TTC549 (cell line): ENCODE measurements around the gene TTC8.
"Not testable (repeated sequence)": the region's sequence is repeated elsewhere in the genome, so short reads cannot be mapped to it uniquely, and the experiment has no call there.

Experiments
- FAIRE-seq: peaks from 2 replicates; lab custom pipeline; 2012; peaks lifted over from hg19 to GRCh38; lab: Jason Lieb, UNC

The TTC8 gene

DNA sequence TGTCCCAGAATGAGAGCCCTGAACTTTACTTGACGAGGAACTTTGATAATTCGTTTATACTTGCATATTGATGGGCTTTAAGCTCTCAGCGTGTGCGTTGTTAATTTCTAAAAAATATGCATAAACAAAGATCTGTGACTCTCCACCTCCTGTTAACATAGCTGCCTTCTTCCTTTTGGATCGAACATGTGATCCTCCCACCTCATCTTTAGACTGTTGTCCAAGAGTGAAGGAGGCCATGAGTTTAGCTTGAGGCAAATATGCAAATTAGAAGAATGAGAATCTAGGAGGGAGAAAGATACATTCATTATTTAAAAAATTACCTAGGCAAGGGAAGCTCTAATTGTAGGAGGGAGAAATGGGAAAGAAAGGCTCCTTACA is 617 bp downstream of the TTC8 start:
- no peak for FAIRE-seq

- FAIRE-seq, result no peak
These were observed 1.1 kb downstream of the TTC8 start for GRCh38 chr14:88825503-88825902.

DNA sequence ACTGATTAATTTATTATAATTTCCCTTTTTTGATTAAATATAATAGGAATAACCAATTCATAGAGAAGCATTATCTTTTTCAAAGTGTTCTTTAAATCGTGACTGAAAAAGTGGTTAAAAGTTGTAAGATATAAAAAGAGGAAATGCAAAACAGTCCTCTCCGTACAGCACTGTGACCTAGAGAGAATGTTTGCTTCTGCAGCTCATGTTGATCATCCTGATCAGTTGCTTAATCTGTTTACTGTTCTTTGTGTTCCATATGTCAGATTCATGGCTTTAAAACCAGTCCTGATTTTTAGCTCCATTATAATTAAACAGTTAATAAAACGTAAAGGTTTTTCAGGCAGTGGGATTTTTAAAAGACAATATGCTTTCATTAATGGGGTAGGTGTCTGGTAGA is 4.7 kb downstream of the TTC8 start:
- no peak for FAIRE-seq

GRCh38 chr14:88829685-88830302 is 5.3 kb downstream of the TTC8 start:
- FAIRE-seq, result no peak

DNA sequence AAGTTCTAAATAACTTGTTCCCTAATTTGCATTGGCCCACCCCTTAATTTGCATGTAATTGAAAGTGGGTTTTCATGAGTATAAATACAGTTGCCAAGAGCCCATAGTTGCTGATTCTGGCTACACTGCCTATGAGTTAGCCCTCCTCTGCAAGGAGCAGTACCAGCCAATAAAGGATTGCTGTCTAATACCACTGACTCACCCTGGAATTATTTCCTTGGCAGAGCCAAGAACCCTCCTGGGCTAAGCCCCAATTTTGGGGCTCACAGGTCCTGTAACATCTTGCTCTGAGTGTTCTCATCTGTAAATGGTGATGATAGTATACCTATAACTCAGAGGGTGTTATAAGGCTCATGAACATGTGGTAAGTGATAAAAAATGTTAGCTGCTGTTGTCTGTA is 6.8 kb downstream of the TTC8 start:
- FAIRE-seq, result no peak

- no peak for FAIRE-seq
These were observed 10.5 kb downstream of the TTC8 start for GRCh38 chr14:88834883-88835431.

- FAIRE-seq, result peak; percentile 9
These were observed 11.2 kb downstream of the TTC8 start for GRCh38 chr14:88835661-88836060.

DNA sequence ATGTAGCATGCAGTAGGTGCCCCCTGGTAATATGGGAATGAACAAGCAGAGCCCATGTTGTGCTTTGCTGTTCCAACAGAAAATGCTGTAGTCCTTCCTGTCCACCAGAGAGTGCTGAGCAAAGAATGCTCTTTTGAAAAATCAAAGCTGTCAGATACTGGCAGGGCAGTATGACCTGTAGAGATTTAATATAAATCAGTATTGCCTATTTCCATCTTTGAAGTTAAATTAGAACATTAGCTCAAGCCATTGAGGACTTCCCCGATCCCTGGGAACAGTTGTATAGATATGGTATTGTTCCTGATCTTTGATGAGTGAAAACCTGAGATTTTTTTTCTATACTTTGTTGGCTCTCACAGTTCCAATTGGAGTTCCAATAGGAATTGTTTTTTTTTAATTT is 13.0 kb downstream of the TTC8 start:
- no peak for FAIRE-seq

DNA sequence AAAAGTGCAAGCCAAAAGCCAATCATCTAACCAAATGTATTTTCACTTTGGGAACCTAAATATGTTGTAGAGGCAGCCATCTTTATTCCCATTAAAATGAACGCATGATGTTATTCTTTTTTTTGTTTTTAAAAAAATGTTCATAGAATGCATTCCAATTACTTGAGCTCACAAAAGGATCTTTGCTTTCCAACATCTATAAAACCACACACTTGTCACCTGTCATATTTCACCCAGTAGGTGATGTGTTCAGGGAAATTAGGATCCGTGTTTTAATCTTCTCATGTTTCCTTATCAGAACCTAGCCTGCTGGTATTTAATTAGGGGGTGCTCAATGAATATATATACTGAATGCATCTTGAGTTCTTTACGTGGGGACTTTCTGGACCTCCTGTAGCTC is 13.6 kb downstream of the TTC8 start:
- FAIRE-seq, result no peak

DNA sequence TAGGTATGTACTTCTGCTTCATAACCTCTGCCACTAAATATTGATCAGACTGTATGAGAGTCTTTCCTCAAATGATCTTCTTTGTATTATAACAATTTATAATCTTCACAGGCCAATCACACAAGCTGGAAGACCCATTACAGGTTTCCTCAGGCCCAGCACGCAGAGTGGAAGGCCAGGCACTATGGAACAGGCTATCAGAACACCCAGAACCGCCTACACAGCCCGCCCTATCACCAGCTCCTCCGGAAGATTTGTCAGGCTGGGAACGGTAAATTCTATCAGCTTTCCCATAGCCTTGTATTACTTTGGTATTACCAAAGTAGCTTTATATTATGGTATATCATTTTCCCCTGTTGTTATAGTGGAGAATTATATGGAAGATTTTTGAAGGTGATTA is 16.5 kb downstream of the TTC8 start:
- no peak for FAIRE-seq

DNA sequence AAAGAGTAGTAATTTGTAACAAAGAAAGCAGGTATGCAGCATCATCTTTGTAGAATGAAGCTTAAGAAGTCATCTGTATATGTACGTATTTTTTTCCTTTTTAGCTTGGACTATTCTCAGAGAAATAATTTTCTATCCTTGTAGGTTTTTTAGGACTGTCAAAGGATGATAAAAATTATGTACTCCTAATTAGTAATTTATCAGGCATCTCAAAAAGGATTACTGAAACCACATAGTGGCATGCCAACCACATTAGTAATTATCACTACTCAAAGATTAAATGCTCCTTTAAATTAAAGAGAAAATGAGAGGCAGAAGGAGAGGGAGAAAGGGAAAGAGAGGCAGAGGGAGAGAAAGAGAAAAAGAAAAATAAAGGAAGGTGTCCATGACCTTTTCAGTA is 17.3 kb downstream of the TTC8 start:
- no peak for FAIRE-seq

DNA sequence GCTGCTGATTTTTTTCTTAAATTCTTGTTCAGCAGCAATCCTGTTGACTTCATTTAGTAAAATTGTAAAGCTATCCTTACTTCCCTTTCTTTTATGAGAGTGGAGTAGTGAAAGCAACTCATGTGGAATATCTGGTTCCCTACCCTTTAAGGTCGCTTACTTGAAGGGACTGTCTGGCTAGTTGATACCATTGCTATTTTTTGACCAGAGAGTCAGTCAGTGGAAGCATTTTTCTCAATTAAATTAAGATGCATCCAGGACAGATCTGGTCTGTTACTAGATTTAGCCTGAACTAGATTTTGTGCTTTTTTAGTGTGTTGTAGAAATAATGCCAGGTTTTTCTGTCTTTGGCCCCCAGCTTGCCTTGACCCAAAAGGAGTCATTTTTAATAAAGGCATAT is 18.0 kb downstream of the TTC8 start:
- no peak for FAIRE-seq

- FAIRE-seq, result no peak
These were observed 20.6 kb downstream of the TTC8 start for GRCh38 chr14:88844980-88845491.

DNA sequence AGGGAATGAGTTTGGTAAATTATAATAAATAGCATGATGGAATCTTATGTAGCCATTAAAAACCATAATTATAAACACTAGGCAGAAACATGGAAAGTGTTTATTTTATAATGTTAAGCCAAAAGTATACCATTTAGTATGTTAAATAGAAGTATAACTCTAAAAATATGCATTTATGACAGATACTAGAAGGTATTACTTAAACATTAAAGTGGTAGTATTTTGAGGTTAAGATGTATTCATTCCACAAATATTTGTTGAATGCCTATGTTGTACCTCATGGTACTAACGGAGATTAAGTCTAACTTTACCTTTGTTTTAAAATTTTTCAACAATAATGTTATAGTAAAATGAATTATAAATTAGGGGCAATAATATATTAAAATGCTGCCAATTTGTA is 24.1 kb downstream of the TTC8 start:
- FAIRE-seq, result peak; percentile 46

DNA sequence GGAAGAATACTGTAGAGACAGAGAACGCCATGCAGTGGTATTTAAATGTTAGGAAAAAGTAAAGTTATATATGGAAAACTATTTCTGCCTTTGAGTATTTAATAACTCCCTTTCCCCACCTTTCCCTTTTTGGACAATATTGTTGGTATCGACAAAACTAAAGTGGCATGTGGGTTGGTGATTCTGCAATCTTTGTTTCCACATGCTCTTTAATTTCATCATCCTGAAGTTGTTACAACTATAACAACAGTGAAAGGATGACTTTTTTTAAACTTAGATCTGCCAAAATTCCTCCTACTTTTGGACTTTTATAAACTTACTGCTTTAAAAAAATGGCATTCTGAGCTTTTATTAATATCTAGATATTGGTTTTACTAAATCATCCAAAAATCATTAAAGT is 25.3 kb downstream of the TTC8 start:
- no peak for FAIRE-seq

DNA sequence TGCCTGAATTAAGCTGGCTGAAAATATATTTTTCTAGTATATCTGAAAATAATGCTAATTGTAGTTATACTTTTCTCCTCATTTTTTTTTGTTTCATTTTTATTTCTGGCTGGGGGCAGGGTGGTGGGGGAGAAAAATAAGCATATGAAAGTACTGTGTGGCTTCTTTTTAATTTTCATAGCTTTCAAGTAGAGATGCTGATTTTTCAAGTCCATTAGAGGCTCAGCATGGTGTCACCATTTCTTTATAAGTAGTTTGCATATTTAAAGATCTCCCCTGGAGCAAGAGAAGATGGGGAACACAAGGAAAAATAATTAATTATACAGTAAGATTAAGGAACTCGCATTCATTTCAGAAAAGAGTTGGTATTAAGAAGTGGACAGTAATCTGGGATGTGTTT is 27.1 kb downstream of the TTC8 start:
- no peak for FAIRE-seq

GRCh38 chr14:88852632-88853031 is 28.2 kb downstream of the TTC8 start:
- FAIRE-seq, result no peak

- FAIRE-seq, result no peak
These were observed 28.7 kb downstream of the TTC8 start for GRCh38 chr14:88853129-88853528.

GRCh38 chr14:88856786-88857366 is 32.4 kb downstream of the TTC8 start:
- no peak for FAIRE-seq

DNA sequence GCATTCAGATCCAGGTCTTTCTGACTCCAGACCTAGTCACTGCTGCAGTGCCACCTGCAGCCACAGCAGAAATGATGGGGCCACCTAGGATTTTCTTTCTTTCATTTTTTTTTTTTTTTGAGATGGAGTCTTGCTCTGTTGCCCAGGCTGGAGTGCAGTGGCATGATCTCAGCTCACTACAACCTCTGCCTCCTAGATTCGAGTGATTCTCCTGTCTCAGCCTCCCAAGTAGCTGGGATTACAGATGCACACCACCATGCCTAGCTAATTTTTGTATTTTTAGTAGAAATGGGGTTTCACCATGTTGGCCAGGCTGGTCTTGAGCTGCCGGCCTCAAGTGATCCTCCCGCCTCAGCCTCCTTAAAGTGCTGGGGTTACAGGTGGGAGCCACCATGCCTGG is 33.4 kb downstream of the TTC8 start:
- not testable (repeated sequence) for FAIRE-seq

DNA sequence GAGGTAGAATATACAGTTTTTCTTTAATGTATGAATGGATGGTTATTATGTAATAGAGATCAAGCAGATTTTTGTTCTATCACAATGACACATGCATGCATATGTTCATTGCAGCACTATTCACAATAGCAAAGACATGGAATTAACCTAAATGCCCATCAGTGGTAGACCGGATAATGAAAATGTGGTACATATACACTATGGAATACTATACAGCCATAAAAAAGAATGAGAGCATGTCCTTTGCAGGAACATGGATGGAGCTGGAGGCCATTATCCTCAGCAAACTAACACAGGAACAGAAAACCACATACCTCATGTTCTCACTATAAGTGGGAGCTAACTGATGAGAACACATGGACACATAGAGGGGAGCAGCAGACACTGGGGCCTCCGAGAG is 34.7 kb downstream of the TTC8 start:
- FAIRE-seq, result not testable (repeated sequence)

- FAIRE-seq, result no peak
These were observed 38.7 kb downstream of the TTC8 start for GRCh38 chr14:88863167-88863566.

- no peak for FAIRE-seq
These were observed 39.7 kb downstream of the TTC8 start for GRCh38 chr14:88864198-88864597.

GRCh38 chr14:88866305-88866704 is 41.9 kb downstream of the TTC8 start:
- FAIRE-seq, result no peak
